Liver (tissue), 9 donors: ENCODE data around the gene ELAVL1. TPM values are rescaled to one million over a fixed set of nuclear protein-coding genes. Genes with fewer than 3 reads are reported as not detected.

Source experiments
- DNase-seq: peaks from one replicate; pipeline ENCODE4 v3.0.0-alpha.2; 2017; ENCODE audit warnings: low spot score
- H3K27ac ChIP-seq, 2 donors: one replicate each; pipeline ENCODE4 v1.7.0; 2013; ENCODE audit warnings: inconsistent platforms in 2 of 2, low read length in 2 of 2, control low read depth in 1 of 2, low read depth in 1 of 2, mild to moderate bottlenecking in 1 of 2
- H3K27me3 ChIP-seq, 4 donors: one replicate each; pipeline versions ENCODE4 v1.6.1 to v1.7.0; 2013; ENCODE audit warnings: low read length in 3 of 4, inconsistent platforms in 1 of 4, mild to moderate bottlenecking in 1 of 4, moderate library complexity in 1 of 4; ENCODE audit not compliant: control insufficient read depth in 4 of 4, insufficient read depth in 4 of 4
- H3K36me3 ChIP-seq, 4 donors: one replicate each; pipeline versions ENCODE4 v1.6.1 to v1.7.0; 2013; ENCODE audit warnings: low read length in 3 of 4, mild to moderate bottlenecking in 3 of 4, low read depth in 1 of 4, moderate library complexity in 1 of 4; ENCODE audit not compliant: control insufficient read depth in 4 of 4, insufficient read depth in 3 of 4
- H3K4me1 ChIP-seq, 4 donors: one replicate each; pipeline versions ENCODE4 v1.6.1 to v1.7.0; 2013; ENCODE audit warnings: low read length in 3 of 4, mild to moderate bottlenecking in 3 of 4, moderate library complexity in 1 of 4; ENCODE audit not compliant: control insufficient read depth in 4 of 4, insufficient read depth in 4 of 4
- H3K4me3 ChIP-seq, 3 donors: one replicate each; pipeline versions ENCODE4 v1.6.1 to v1.7.0; 2013; ENCODE audit warnings: low read length in 3 of 3, control low read depth in 1 of 3, low read depth in 1 of 3, mild to moderate bottlenecking in 1 of 3
- H3K9ac ChIP-seq, 2 donors: one replicate each; pipeline ENCODE4 v1.7.0; 2013; ENCODE audit warnings: low read length in 2 of 2, mild to moderate bottlenecking in 2 of 2, moderate library complexity in 2 of 2, control low read depth in 1 of 2, low read depth in 1 of 2
- H3K9me3 ChIP-seq, 4 donors: one replicate each; pipeline versions ENCODE4 v1.6.1 to v1.7.0; 2013; ENCODE audit warnings: low read length in 3 of 4; ENCODE audit not compliant: control insufficient read depth in 4 of 4
- EGR1 ChIP-seq, 2 donors: IDR thresholded peaks; 2 replicates each; pipeline ENCODE4 v1.6.1; 2016 to 2018; ENCODE audit warnings: antibody characterized with exemption in 2 of 2, low read depth in 2 of 2
- FOXA1 ChIP-seq: IDR thresholded peaks from 2 replicates; pipeline ENCODE4 v1.6.1; 2016; ENCODE audit warnings: antibody characterized with exemption
- GABPA ChIP-seq, 2 donors: IDR thresholded peaks in 1 of 2; conservative IDR thresholded peaks in 1 of 2; 2 replicates each; pipeline ENCODE4 v1.6.1; 2016; ENCODE audit warnings: antibody characterized with exemption in 2 of 2, mild to moderate bottlenecking in 1 of 2, moderate library complexity in 1 of 2
- HNF4A ChIP-seq, 2 donors: conservative IDR thresholded peaks; 2 replicates each; pipeline ENCODE4 v1.6.1; 2016; ENCODE audit warnings: antibody characterized with exemption in 2 of 2, mild to moderate bottlenecking in 2 of 2
- HNF4G ChIP-seq: IDR thresholded peaks from 2 replicates; pipeline ENCODE4 v1.6.1; 2016; ENCODE audit warnings: antibody characterized with exemption
- NR2F2 ChIP-seq: IDR thresholded peaks from 2 replicates; pipeline ENCODE4 v1.6.1; 2016; ENCODE audit warnings: antibody characterized with exemption
- RAD21 ChIP-seq, 2 donors: IDR thresholded peaks; 2 replicates each; pipeline ENCODE4 v1.6.1; 2016; ENCODE audit warnings: antibody characterized with exemption in 2 of 2, mild to moderate bottlenecking in 2 of 2
- RXRA ChIP-seq, 2 donors: IDR thresholded peaks; 2 replicates each; pipeline ENCODE4 v1.6.1; 2017 to 2018; ENCODE audit warnings: antibody characterized with exemption in 2 of 2, mild to moderate bottlenecking in 1 of 2
- SP1 ChIP-seq: IDR thresholded peaks from 2 replicates; pipeline ENCODE4 v1.6.1; 2018; ENCODE audit warnings: antibody characterized with exemption, mild to moderate bottlenecking
- TAF1 ChIP-seq: conservative IDR thresholded peaks from 2 replicates; pipeline ENCODE4 v1.6.1; 2016; ENCODE audit warnings: antibody characterized with exemption, mild to moderate bottlenecking
- YY1 ChIP-seq: IDR thresholded peaks from 2 replicates; pipeline ENCODE4 v1.6.1; 2016; ENCODE audit warnings: antibody characterized with exemption, mild to moderate bottlenecking
- WGBS: extraction: QIAGEN DNeasy Blood & Tissue Kit; methylation state at CpG from one replicate; pipeline ENCODE4 v1.1.7; 2013; 5-methylcytosine and 5-hydroxymethylcytosine counted together
- polyA plus RNA-seq, 2 donors: library from polyadenylated mRNA; stranded (reverse) in 1 of 2; unstranded in 1 of 2; fragments of 200-250 nt in 1 of 2; fragments of >200 nt in 1 of 2; fragmentation: Nextera tagmentation in 1 of 2; extraction: Ambion mirVana in 1 of 2; gene quantifications; one replicate each; pipeline versions ENCODE4 v1.2.1 to v1.2.3, GENCODE V29; 2013 to 2015
- total RNA-seq, 2 donors: library from RNA; depleted of rRNA; stranded (reverse); fragments of >200 nt; gene quantifications; one replicate each; pipeline ENCODE4 v1.2.3, GENCODE V29; 2014
- TF ChIP-seq, protein P1 (sequence below): fragments of 150-350 bp; IDR thresholded peaks from 2 replicates; pipeline ENCODE4 v1.5.1; 2017; ENCODE audit warnings: improper control_type of control experiment, low read depth, low read length; ENCODE audit not compliant: missing input control
- TF ChIP-seq, protein P2 (sequence below): IDR thresholded peaks from 2 replicates; pipeline ENCODE4 v1.6.1; 2016; ENCODE audit warnings: antibody characterized with exemption, mild to moderate bottlenecking
- donor health status: healthy.
- donor health status: healthy.
- donor health status: healthy.
- donor health status: healthy.
- donor health status: healthy.

The ELAVL1 gene
- total and polyA plus RNA-seq, 4 donors, result 14.4 to 33.7 (median 19.1) TPM

DNA sequence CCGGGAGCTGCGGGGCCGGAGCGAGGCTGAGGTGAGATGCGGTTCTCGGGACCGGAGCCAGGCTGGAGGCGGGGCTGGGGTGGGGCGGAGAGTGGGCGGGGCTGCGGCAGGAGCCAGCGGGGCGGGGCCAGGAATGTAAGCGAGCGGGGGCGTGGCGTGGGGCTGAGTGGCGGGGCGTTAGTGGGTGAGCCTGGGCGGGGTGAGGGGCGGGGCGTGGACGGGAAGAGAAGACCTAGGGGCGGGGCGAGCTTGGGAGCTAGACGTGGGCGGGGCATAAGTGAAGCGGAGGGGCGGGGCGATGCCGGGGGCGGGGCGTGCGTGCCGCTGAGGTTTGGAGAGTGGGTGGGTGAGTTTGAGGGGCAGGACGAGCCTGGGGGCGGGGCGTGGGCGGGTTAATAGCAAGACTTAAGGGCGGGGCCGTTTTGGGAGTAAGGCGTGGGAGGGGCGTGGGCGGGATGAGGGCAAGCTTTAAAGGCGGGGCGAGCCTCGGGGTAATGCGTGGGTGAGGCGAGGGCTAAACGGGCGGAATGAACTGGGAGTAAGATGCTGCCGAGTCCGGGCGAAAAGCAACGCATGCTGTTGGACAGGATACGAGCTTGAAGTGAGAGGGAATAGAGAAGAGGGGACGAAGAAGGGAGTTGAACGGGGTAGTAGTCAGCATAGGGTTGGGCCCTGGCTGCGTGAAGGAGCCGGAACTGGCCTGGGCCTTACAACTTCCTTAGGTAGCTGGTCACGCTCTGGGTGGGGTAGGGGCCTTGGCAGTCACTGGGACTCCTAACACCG is 84.7 kb downstream of the ELAVL1 start:
- WGBS, result 2% methylated on average over 62 of the region's 62 CpGs
- peaks cover 0 to 12% (median 5%) of the 10 kb centered on the region in 4 donors for H3K36me3 ChIP-seq
- peak overlapping the region in 1 of 2 donors; percentile 1 for H3K9ac ChIP-seq
- TF ChIP-seq SP1 (peak; percentile 57), YY1 (no peak), EGR1 (IDR thresholded peaks at IDR 0.05; ENCODE audit: low read depth in 2 of 2) (peak; percentile 99), GABPA (IDR thresholded peaks at IDR 0.05 in 1 of 2, conservative IDR thresholded peaks at IDR 0.05 in 1 of 2) (peak in 1 of 2 donors; percentile 28), RXRA (IDR thresholded peaks at IDR 0.05) (peak; percentile 22 to 47), HNF4G (no peak), NR2F2 (peak; percentile 26)
- H3K27me3 ChIP-seq, result no peaks in the 10 kb centered on the region
- H3K4me3 ChIP-seq, result peak overlapping the region; percentile 89 to 98 (median 97)
- peak; percentile 100 for DNase-seq
- peak overlapping the region; percentile 79 to 91 for H3K27ac ChIP-seq
- H3K9me3 ChIP-seq, result no peaks in the 10 kb centered on the region
- peaks cover 30 to 59% (median 37%) of the 10 kb centered on the region in 4 donors for H3K4me1 ChIP-seq

DNA sequence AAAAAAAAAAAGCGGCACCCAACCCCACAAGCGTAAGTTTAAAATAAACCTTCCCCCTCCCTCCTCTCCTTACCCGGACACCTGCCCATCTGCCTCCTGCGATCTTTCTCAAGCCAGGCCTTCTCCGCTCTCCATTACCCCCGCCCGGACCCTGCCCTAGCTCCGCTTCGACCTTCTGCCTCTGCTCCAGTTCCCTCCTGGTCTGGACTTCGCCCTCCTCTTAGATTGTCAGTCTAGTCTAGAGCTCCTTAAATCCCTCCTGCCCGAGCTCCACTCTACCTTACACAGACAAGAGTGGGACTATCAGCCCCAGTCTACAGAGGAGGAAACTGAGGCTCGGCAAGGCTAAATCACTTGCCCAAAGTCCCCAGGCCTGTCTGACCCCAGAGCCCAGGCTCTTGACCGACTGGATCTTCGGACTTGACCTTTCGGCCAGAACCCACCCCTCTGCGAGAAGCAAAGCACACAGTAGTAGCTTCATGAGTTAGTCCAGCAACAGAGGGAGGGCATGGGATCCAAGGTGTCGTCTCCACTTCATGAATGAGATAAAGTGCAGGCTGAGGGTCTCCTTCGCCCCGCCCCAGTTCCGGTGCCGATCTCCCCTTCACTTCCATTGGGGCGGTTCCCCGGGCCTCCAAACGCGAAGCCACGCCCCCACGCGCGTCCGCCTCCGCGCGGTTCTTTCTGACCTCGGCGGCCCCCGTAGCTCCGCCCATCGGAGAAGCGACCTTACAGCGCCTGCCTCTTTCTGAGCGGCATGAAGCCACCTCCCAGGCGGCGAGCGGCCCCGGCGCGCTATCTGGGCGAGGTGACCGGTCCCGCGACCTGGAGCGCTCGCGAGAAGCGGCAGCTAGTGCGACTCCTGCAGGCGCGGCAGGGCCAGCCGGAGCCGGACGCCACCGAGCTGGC is 85.6 kb downstream of the ELAVL1 start, which contains the start of gene SNAPC2:
SNAPC2 (plus strand) TSS at position 729 of the 909 bp plus-strand sequence; CDS start at position 758, 29 bp downstream.
- peak; percentile 99 for DNase-seq
- no peaks in the 10 kb centered on the region for H3K27me3 ChIP-seq
- WGBS, result 4% methylated on average over 62 of the region's 62 CpGs
- H3K4me3 ChIP-seq, result peak within 1 kb of the TSS; percentile 89 to 98 (median 97)
- H3K4me1 ChIP-seq, result peaks cover 23 to 56% (median 35%) of the 10 kb centered on the region in 4 donors
- H3K9me3 ChIP-seq, result no peaks in the 10 kb centered on the region
- peaks cover 0 to 12% (median 5%) of the 10 kb centered on the region in 4 donors for H3K36me3 ChIP-seq
- TF ChIP-seq RXRA (IDR thresholded peaks at IDR 0.05) (peak; percentile 50 to 73), SP1 (peak; percentile 78), NR2F2 (no peak), RAD21 (IDR thresholded peaks at IDR 0.05) (no peak), HNF4A (conservative IDR thresholded peaks at IDR 0.05) (peak; percentile 71 to 81), TAF1 (no peak), FOXA1 (no peak), EGR1 (IDR thresholded peaks at IDR 0.05; ENCODE audit: low read depth in 2 of 2) (peak in 1 of 2 donors; percentile 68), GABPA (IDR thresholded peaks at IDR 0.05 in 1 of 2, conservative IDR thresholded peaks at IDR 0.05 in 1 of 2) (peak in 1 of 2 donors; percentile 15), YY1 (peak; percentile 88)
- TF ChIP-seq, protein P1, sequence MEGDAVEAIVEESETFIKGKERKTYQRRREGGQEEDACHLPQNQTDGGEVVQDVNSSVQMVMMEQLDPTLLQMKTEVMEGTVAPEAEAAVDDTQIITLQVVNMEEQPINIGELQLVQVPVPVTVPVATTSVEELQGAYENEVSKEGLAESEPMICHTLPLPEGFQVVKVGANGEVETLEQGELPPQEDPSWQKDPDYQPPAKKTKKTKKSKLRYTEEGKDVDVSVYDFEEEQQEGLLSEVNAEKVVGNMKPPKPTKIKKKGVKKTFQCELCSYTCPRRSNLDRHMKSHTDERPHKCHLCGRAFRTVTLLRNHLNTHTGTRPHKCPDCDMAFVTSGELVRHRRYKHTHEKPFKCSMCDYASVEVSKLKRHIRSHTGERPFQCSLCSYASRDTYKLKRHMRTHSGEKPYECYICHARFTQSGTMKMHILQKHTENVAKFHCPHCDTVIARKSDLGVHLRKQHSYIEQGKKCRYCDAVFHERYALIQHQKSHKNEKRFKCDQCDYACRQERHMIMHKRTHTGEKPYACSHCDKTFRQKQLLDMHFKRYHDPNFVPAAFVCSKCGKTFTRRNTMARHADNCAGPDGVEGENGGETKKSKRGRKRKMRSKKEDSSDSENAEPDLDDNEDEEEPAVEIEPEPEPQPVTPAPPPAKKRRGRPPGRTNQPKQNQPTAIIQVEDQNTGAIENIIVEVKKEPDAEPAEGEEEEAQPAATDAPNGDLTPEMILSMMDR, result no peak
- TF ChIP-seq, protein P2, sequence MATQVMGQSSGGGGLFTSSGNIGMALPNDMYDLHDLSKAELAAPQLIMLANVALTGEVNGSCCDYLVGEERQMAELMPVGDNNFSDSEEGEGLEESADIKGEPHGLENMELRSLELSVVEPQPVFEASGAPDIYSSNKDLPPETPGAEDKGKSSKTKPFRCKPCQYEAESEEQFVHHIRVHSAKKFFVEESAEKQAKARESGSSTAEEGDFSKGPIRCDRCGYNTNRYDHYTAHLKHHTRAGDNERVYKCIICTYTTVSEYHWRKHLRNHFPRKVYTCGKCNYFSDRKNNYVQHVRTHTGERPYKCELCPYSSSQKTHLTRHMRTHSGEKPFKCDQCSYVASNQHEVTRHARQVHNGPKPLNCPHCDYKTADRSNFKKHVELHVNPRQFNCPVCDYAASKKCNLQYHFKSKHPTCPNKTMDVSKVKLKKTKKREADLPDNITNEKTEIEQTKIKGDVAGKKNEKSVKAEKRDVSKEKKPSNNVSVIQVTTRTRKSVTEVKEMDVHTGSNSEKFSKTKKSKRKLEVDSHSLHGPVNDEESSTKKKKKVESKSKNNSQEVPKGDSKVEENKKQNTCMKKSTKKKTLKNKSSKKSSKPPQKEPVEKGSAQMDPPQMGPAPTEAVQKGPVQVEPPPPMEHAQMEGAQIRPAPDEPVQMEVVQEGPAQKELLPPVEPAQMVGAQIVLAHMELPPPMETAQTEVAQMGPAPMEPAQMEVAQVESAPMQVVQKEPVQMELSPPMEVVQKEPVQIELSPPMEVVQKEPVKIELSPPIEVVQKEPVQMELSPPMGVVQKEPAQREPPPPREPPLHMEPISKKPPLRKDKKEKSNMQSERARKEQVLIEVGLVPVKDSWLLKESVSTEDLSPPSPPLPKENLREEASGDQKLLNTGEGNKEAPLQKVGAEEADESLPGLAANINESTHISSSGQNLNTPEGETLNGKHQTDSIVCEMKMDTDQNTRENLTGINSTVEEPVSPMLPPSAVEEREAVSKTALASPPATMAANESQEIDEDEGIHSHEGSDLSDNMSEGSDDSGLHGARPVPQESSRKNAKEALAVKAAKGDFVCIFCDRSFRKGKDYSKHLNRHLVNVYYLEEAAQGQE, result peak; percentile 58
- H3K9ac ChIP-seq, result peak within 1 kb of the TSS; percentile 80 to 84
- peak within 1 kb of the TSS; percentile 79 to 91 for H3K27ac ChIP-seq
